Measurements from ENCODE around the gene ZBED4.

The ZBED4 gene

GRCh38 chr22:49885881-49886280 lies 32.2 kb downstream of the ZBED4 start:
- Histone ChIP-seq H3K4me3 (replicated peaks; ENCODE audit: low read depth, low read length) (no peak overlapping the region), H3K36me3 (ENCODE audit: control insufficient read depth, insufficient read depth, low read length) (peaks cover 16% of the 10 kb centered on the region), H3K27me3 (replicated peaks; ENCODE audit: control insufficient read depth, insufficient read depth, low read length) (no peaks in the 10 kb centered on the region)
- no peak for TF ChIP-seq CTCF (IDR thresholded peaks at IDR 0.05; ENCODE audit: insufficient read depth, low read length, poor library complexity, severe bottlenecking)
- no peak for DNase-seq (ENCODE audit: extremely low read depth, insufficient read length)

DNA sequence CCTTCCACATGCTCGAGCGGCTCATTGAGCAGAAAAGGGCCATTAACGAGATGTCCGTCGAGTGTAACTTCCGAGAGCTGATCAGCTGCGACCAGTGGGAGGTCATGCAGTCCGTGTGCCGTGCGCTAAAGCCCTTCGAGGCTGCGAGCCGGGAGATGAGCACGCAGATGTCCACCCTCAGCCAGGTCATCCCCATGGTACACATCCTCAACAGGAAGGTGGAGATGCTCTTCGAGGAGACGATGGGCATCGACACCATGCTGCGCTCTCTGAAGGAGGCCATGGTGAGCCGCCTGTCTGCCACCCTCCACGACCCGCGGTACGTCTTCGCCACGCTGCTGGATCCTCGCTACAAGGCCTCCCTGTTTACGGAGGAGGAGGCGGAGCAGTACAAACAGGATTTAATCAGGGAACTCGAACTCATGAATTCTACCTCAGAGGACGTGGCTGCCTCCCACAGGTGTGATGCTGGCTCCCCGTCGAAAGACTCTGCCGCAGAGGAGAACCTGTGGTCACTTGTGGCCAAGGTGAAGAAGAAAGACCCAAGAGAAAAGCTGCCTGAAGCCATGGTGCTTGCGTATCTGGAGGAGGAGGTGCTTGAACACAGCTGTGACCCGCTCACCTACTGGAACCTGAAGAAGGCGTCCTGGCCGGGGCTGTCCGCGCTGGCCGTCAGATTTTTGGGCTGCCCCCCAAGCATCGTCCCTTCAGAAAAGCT lies 32.9 kb downstream of the ZBED4 start:
- Histone ChIP-seq H3K36me3 (ENCODE audit: control insufficient read depth, insufficient read depth, low read length) (peaks cover 16% of the 10 kb centered on the region), H3K4me3 (replicated peaks; ENCODE audit: low read depth, low read length) (no peak overlapping the region), H3K27me3 (replicated peaks; ENCODE audit: control insufficient read depth, insufficient read depth, low read length) (no peaks in the 10 kb centered on the region)
- DNase-seq (ENCODE audit: extremely low read depth, insufficient read length): no peak
- TF ChIP-seq CTCF (IDR thresholded peaks at IDR 0.05; ENCODE audit: insufficient read depth, low read length, poor library complexity, severe bottlenecking): no peak

GRCh38 chr22:49887064-49887451 lies 33.4 kb downstream of the ZBED4 start:
- DNase-seq (ENCODE audit: extremely low read depth, insufficient read length): no peak
- Histone ChIP-seq H3K36me3 (ENCODE audit: control insufficient read depth, insufficient read depth, low read length) (peaks cover 16% of the 10 kb centered on the region), H3K4me3 (replicated peaks; ENCODE audit: low read depth, low read length) (no peak overlapping the region), H3K27me3 (replicated peaks; ENCODE audit: control insufficient read depth, insufficient read depth, low read length) (no peaks in the 10 kb centered on the region)
- TF ChIP-seq CTCF (IDR thresholded peaks at IDR 0.05; ENCODE audit: insufficient read depth, low read length, poor library complexity, severe bottlenecking): no peak

DNA sequence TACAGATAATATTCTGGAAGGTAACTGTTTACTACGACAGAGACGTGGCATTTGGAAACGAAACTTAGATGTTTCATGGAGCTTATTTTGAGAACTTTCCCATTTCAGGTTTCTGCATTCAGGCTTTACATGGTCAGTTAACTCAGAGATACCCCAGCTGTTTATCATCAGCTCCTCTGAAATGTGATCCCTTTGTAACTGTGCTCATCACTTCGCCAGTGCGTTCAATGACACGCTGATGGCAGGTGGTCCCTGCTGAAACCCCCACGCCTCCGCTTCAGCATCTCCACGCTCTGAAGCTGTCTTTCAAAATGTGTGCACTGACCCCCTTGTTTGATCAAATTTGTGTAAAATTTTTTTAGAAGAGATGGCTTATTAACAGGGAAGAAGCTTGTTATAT lies 34.1 kb downstream of the ZBED4 start:
- Histone ChIP-seq H3K4me3 (replicated peaks; ENCODE audit: low read depth, low read length) (no peak overlapping the region), H3K36me3 (ENCODE audit: control insufficient read depth, insufficient read depth, low read length) (peaks cover 19% of the 10 kb centered on the region), H3K27me3 (replicated peaks; ENCODE audit: control insufficient read depth, insufficient read depth, low read length) (no peaks in the 10 kb centered on the region)
- DNase-seq (ENCODE audit: extremely low read depth, insufficient read length): no peak
- TF ChIP-seq CTCF (IDR thresholded peaks at IDR 0.05; ENCODE audit: insufficient read depth, low read length, poor library complexity, severe bottlenecking): no peak

- Histone ChIP-seq H3K27me3 (replicated peaks; ENCODE audit: control insufficient read depth, insufficient read depth, low read length) (no peaks in the 10 kb centered on the region), H3K36me3 (ENCODE audit: control insufficient read depth, insufficient read depth, low read length) (peaks cover 18% of the 10 kb centered on the region), H3K4me3 (replicated peaks; ENCODE audit: low read depth, low read length) (no peak overlapping the region)
- TF ChIP-seq CTCF (IDR thresholded peaks at IDR 0.05; ENCODE audit: insufficient read depth, low read length, poor library complexity, severe bottlenecking): no peak
- no peak for DNase-seq (ENCODE audit: extremely low read depth, insufficient read length)
Observed at GRCh38 chr22:49889071-49889470, 35.4 kb downstream of the ZBED4 start.
